Motor neuron (in vitro differentiated cells): ENCODE measurements around the gene EXOC7. TPM values are rescaled to one million over a fixed set of nuclear protein-coding genes. Genes with fewer than 3 reads are reported as not detected.
"Not testable (repeated sequence)": the region's sequence is repeated elsewhere in the genome, so short reads cannot be mapped to it uniquely, and the experiment has no call there.

Experiments
- ATAC-seq, 8 experiments: fragments of 200-7000 bp; cut with Tn5 transposase; replicated peaks in 6 of 8; 2 replicates each; pipeline ENCODE4 v1.8.0; 2021; ENCODE audit warnings: mild to moderate bottlenecking in 8 of 8, moderate library complexity in 8 of 8
- H3K27ac ChIP-seq, 2 donors: fragments of 250-450 bp; sonication (Bioruptor Pico); 2 replicates each; pipeline ENCODE4 v1.9.0; 2021; ENCODE audit warnings: antibody characterized with exemption in 2 of 2, mild to moderate bottlenecking in 2 of 2, moderate library complexity in 1 of 2
- H3K4me1 ChIP-seq, 2 donors: fragments of 250-450 bp; sonication (Bioruptor Pico); replicated peaks in 1 of 2; 2 replicates each; pipeline ENCODE4 v1.6.1; 2021; ENCODE audit warnings: antibody characterized with exemption in 2 of 2, mild to moderate bottlenecking in 2 of 2, moderate library complexity in 1 of 2
- H3K4me3 ChIP-seq, 5 donors: fragments of 250-450 bp; sonication (Bioruptor Pico); 2 replicates each; pipeline ENCODE4 v1.9.0; 2021; ENCODE audit warnings: antibody characterized with exemption in 5 of 5, mild to moderate bottlenecking in 5 of 5, moderate library complexity in 4 of 5
- WGBS, 10 experiments: fragments of 450-650 bp; shearing (Covaris generic); methylation state at CpG; one replicate each; pipeline ENCODE4 v1.0.0; 2022; 5-methylcytosine and 5-hydroxymethylcytosine counted together
- in situ Hi-C, 9 experiments: fragments of 400-800 bp; cut with MboI; loops; one replicate each; pipeline ENCODE4 v1.15.0; 2021; ENCODE audit warnings: low sequenced_read_pairs in 9 of 9, low pct_unique_long_range_greater_than_20kb in 2 of 9; ENCODE audit not compliant: unreplicated experiment in 9 of 9
- total RNA-seq, 8 experiments: library from RNA; unstranded; fragments of 300-600 nt; gene quantifications; 2 replicates each; pipeline versions ENCODE4 v1.2.3 to v1.2.4, GENCODE V29; 2022

The EXOC7 gene
- total RNA-seq, 8 experiments from 2014 or later: 39.6 to 105 (median 64.7) TPM

GRCh38 chr17:76078370-76078769 lies 25.2 kb downstream of the EXOC7 start:
- H3K4me1 ChIP-seq: peaks cover 42 to 72% of the 10 kb centered on the region in 2 donors
- ATAC-seq, H3K4me3 ChIP-seq, in situ Hi-C loops, H3K27ac ChIP-seq: not testable (repeated sequence)
- 29 to 100% (median 53%) methylated on average over 1 to 5 of the region's 5 CpGs; no CpG with 5 or more reads in 4 of the 10 experiments for WGBS, 10 experiments

GRCh38 chr17:76077584-76078110 lies 25.9 kb downstream of the EXOC7 start:
- ATAC-seq: no peak
- Histone ChIP-seq H3K4me3 (no peak overlapping the region), H3K4me1 (peaks cover 45 to 68% of the 10 kb centered on the region in 2 donors), H3K27ac (no peak overlapping the region)
- WGBS, 10 experiments: 0 to 46% (median 0%) methylated on average over 2 to 6 of the region's 12 CpGs; no CpG with 5 or more reads in 7 of the 10 experiments
- in situ Hi-C loops: no loop called here

- no peak overlapping the region for H3K4me3 ChIP-seq
- H3K4me1 ChIP-seq: peaks cover 45 to 61% of the 10 kb centered on the region in 2 donors
- ATAC-seq: no peak
- H3K27ac ChIP-seq: no peak overlapping the region
- in situ Hi-C loops: no loop called here
- WGBS, 10 experiments: 0 to 44% (median 2%) methylated on average over 2 to 23 of the region's 82 CpGs; no CpG with 5 or more reads in 6 of the 10 experiments
Observed at GRCh38 chr17:76076765-76077583, 26.6 kb downstream of the EXOC7 start.

GRCh38 chr17:76076146-76076764 lies 27.3 kb downstream of the EXOC7 start:
- WGBS, 10 experiments: 0% methylated on average over 1 to 11 of the region's 41 CpGs; no CpG with 5 or more reads in 3 of the 10 experiments
- Histone ChIP-seq H3K4me3 (no peak overlapping the region), H3K4me1 (peaks cover 43 to 54% of the 10 kb centered on the region in 2 donors), H3K27ac (no peak overlapping the region)
- in situ Hi-C loops: no loop called here
- no peak for ATAC-seq

GRCh38 chr17:76075364-76076145 lies 28.0 kb downstream of the EXOC7 start:
- Histone ChIP-seq H3K27ac (no peak overlapping the region), H3K4me1 (peaks cover 43 to 47% of the 10 kb centered on the region in 2 donors), H3K4me3 (no peak overlapping the region)
- in situ Hi-C loops: no loop called here
- ATAC-seq: no peak
- 0 to 11% (median 4%) methylated on average over 1 to 24 of the region's 48 CpGs for WGBS, 10 experiments

GRCh38 chr17:76074390-76075363 lies 28.9 kb downstream of the EXOC7 start, which contains the start of gene GALR2:
Gene GALR2, plus strand, starts transcription at chr17:76074781. Its CDS starts 103 bp downstream, at chr17:76074884.
- peaks cover 34 to 38% of the 10 kb centered on the region in 2 donors for H3K4me1 ChIP-seq
- ATAC-seq: no peak
- H3K4me3 ChIP-seq: peak within 1 kb of the TSS in 2 of 5 donors; percentile 2 to 19
- in situ Hi-C loops: no loop called here
- WGBS, 10 experiments: 0 to 10% (median 0%) methylated on average over 2 to 12 of the region's 92 CpGs; no CpG with 5 or more reads in 5 of the 10 experiments
- H3K27ac ChIP-seq: no peak within 1 kb of the TSS

GRCh38 chr17:76072148-76072858 lies 31.3 kb downstream of the EXOC7 start, which contains the start of gene SRP68:
Gene SRP68, minus strand, starts transcription at chr17:76072517. Its CDS starts 26 bp downstream, at chr17:76072491.
- Histone ChIP-seq H3K4me3 (peak within 1 kb of the TSS; percentile 67 to 90 (median 74)), H3K27ac (peak within 1 kb of the TSS; percentile 66 to 85)
- 0 to 4% (median 0%) methylated on average over 1 to 24 of the region's 57 CpGs; no CpG with 5 or more reads in 5 of the 10 experiments for WGBS, 10 experiments

GRCh38 chr17:76071531-76072147 lies 31.9 kb downstream of the EXOC7 start:
- ATAC-seq: peak in 1 of 8 experiments; percentile 4
- in situ Hi-C loops: no loop called here
- Histone ChIP-seq H3K4me1 (peaks cover 17 to 19% of the 10 kb centered on the region in 2 donors), H3K4me3 (peak overlapping the region; percentile 67 to 90 (median 74)), H3K27ac (peak overlapping the region; percentile 66 to 85)
- WGBS, 10 experiments: 0 to 89% (median 7%) methylated on average over 1 to 13 of the region's 15 CpGs

More at GRCh38 chr17:76072148-76072858, 31.3 kb downstream of the EXOC7 start, which contains the start of gene SRP68:
- ATAC-seq: peak; percentile 96 to 99 (median 99)
- in situ Hi-C loops: no loop called here
- H3K4me1 ChIP-seq: peaks cover 24% of the 10 kb centered on the region in 2 donors

- 89 to 100% (median 94%) methylated on average over 1 to 4 of the region's 4 CpGs; no CpG with 5 or more reads in 4 of the 10 experiments for WGBS, 10 experiments
- Histone ChIP-seq H3K4me3 (no peak overlapping the region), H3K4me1 (peaks cover 0 to 2% of the 10 kb centered on the region in 2 donors), H3K27ac (no peak overlapping the region)
- in situ Hi-C loops: no loop called here
- ATAC-seq: no peak
Observed at GRCh38 chr17:76065775-76066174, 37.8 kb downstream of the EXOC7 start.

- Histone ChIP-seq H3K27ac (no peak overlapping the region), H3K4me1 (no peaks in the 10 kb centered on the region), H3K4me3 (no peak overlapping the region)
- in situ Hi-C loops: no loop called here
- 67 to 100% (median 94%) methylated on average over 1 to 14 of the region's 15 CpGs for WGBS, 10 experiments
- ATAC-seq: no peak
Observed at GRCh38 chr17:76063875-76064546, 39.6 kb downstream of the EXOC7 start.
